Adrenal gland (tissue), 12 donors: Measurements from ENCODE around the gene ZNF581. TPM values are rescaled to one million over a fixed set of nuclear protein-coding genes. Genes with fewer than 3 reads are reported as not detected.

ENCODE experiments used
- DNase-seq, 7 donors: peaks; one replicate each; pipeline ENCODE4 v3.0.0-alpha.2; 2019 to 2020
- H3K27ac ChIP-seq, 5 donors: fragments of 200-600 bp; sonication (generic) in 4 of 5; 1 replicate in 3 of 5; 2 replicates in 2 of 5; pipeline versions ENCODE4 v1.5.1 to v1.8.0; 2016 to 2020; ENCODE audit warnings: mild to moderate bottlenecking in 1 of 5
- H3K27me3 ChIP-seq: fragments of 200-600 bp; 2 replicates; pipeline ENCODE4 v1.8.0; 2021
- H3K36me3 ChIP-seq, 2 donors: fragments of 200-600 bp; replicated peaks in 1 of 2; 1 replicate in 1 of 2; 2 replicates in 1 of 2; pipeline versions ENCODE4 v1.5.1 to v1.8.0; 2018 to 2022
- H3K4me1 ChIP-seq, 2 donors: fragments of 200-600 bp; replicated peaks in 1 of 2; 1 replicate in 1 of 2; 2 replicates in 1 of 2; pipeline versions ENCODE4 v1.5.1 to v1.8.0; 2018 to 2021
- H3K4me3 ChIP-seq, 4 donors: fragments of 200-600 bp; sonication (generic) in 3 of 4; one replicate each; pipeline ENCODE4 v1.5.1; 2016 to 2018
- H3K9me3 ChIP-seq, 3 donors: fragments of 200-600 bp; sonication (generic) in 1 of 3; replicated peaks in 1 of 3; 1 replicate in 2 of 3; 2 replicates in 1 of 3; pipeline versions ENCODE4 v1.5.1 to v1.8.0; 2016 to 2021
- CTCF ChIP-seq, 6 experiments: fragments of 450-650 bp in 4 of 6; fragments of 200-600 bp in 2 of 6; sonication (generic) in 1 of 6; IDR thresholded peaks; 1 replicate in 5 of 6; 2 replicates in 1 of 6; pipeline versions ENCODE4 v1.5.1 to v1.8.0; 2016 to 2021; ENCODE audit warnings: antibody characterized with exemption in 6 of 6, mild to moderate bottlenecking in 2 of 6, moderate library complexity in 1 of 6
- POLR2A ChIP-seq, 2 donors: fragments of 450-650 bp; IDR thresholded peaks; one replicate each; pipeline ENCODE4 v1.6.1; 2017; ENCODE audit warnings: antibody characterized with exemption in 2 of 2, mild to moderate bottlenecking in 2 of 2, moderate library complexity in 1 of 2
- WGBS, 4 donors: extraction: QIAGEN DNeasy Blood & Tissue Kit in 2 of 4; methylation state at CpG; one replicate each; pipeline versions ENCODE4 v1.1.5 to v1.1.7; 2013 to 2017; 5-methylcytosine and 5-hydroxymethylcytosine counted together
- intact Hi-C, 2 donors: fragments of 100-400 bp; cut with DNase I; formaldehyde crosslinking; loops; one replicate each; pipeline versions ENCODE4 v1.14.1 to v1.15.0; 2022 to 2023
- polyA plus RNA-seq, 3 donors: library from polyadenylated mRNA; stranded (reverse); fragments of 200-250 nt in 2 of 3; fragments of 350-450 nt in 1 of 3; fragmentation: Illumina TruSeq in 1 of 3; extraction: RNeasy Lipid Tissue Mini Kit (QIAGEN cat#74804) in 1 of 3; gene quantifications; one replicate each; pipeline ENCODE4 v1.2.3, GENCODE V29; 2013 to 2014
- total RNA-seq, 9 donors: library from RNA; depleted of rRNA in 4 of 9; stranded (reverse); fragments of >200 nt in 4 of 9; fragments of 120-200 nt in 1 of 9; fragmentation: NEBNext Ultra II Directional in 1 of 9; extraction: Animal tissue kit (Norgen Biotek cat#: 25700) in 1 of 9; gene quantifications; one replicate each; pipeline versions ENCODE4 v1.1.0 to v1.2.4, GENCODE V29; 2013 to 2023
- donor health status: healthy with polysubstance abuse.
- donor health status: Bipolar disorder and iron deficiency.
- donor health status: DM: yes; HTN: yes; CAD: no.
- donor health status: DM: no; HTN: no; CAD: no.
- donor health status: DM: no; HTN: no; CAD: no.
- donor health status: DM: yes; HTN: yes; CAD: no.

ZNF581 gene
- total and polyA plus RNA-seq, 12 donors, result 8.7 to 55.7 (median 22.7) TPM

GRCh38 chr19:55614711-55615542, 28.5 kb upstream of the ZNF581 start:
- TF ChIP-seq POLR2A (IDR thresholded peaks at IDR 0.05), result no peak
- TF ChIP-seq CTCF (IDR thresholded peaks at IDR 0.05), result no peak
- Histone ChIP-seq H3K27me3 (no peaks in the 10 kb centered on the region), H3K4me3 (no peak overlapping the region), H3K27ac (no peak overlapping the region), H3K4me1 (peaks cover 10 to 27% of the 10 kb centered on the region in 2 donors), H3K9me3 (no peaks in the 10 kb centered on the region), H3K36me3 (peaks cover 0 to 26% of the 10 kb centered on the region in 2 donors)
- 77 to 92% (median 82%) methylated on average over 35 to 98 of the region's 98 CpGs for WGBS, 4 donors
- intact Hi-C loops, result no loop called here
- DNase-seq, result no peak

- Histone ChIP-seq H3K4me3 (no peak overlapping the region), H3K9me3 (no peaks in the 10 kb centered on the region), H3K4me1 (peaks cover 10 to 27% of the 10 kb centered on the region in 2 donors), H3K27ac (no peak overlapping the region), H3K36me3 (peaks cover 0 to 29% of the 10 kb centered on the region in 2 donors), H3K27me3 (no peaks in the 10 kb centered on the region)
- intact Hi-C loops, result no loop called here
- 95 to 98% (median 97%) methylated on average over 32 to 88 of the region's 88 CpGs for WGBS, 4 donors
- no peak for TF ChIP-seq CTCF (IDR thresholded peaks at IDR 0.05)
- TF ChIP-seq POLR2A (IDR thresholded peaks at IDR 0.05), result no peak
- DNase-seq, result no peak
These were observed 27.7 kb upstream of the ZNF581 start for GRCh38 chr19:55615543-55616394.

- 96 to 100% (median 98%) methylated on average over 2 to 38 of the region's 38 CpGs for WGBS, 4 donors
- no peaks in the 10 kb centered on the region for H3K9me3 ChIP-seq
- DNase-seq, result no peak
- H3K36me3 ChIP-seq, result peaks cover 0 to 34% of the 10 kb centered on the region in 2 donors
- H3K4me1 ChIP-seq, result peaks cover 4 to 20% of the 10 kb centered on the region in 2 donors
- no peaks in the 10 kb centered on the region for H3K27me3 ChIP-seq
- intact Hi-C loops, result no loop called here
- TF ChIP-seq POLR2A (IDR thresholded peaks at IDR 0.05) (no peak), CTCF (IDR thresholded peaks at IDR 0.05) (no peak)
- no peak overlapping the region for H3K27ac ChIP-seq
- no peak overlapping the region for H3K4me3 ChIP-seq
These were observed 27.0 kb upstream of the ZNF581 start for GRCh38 chr19:55616395-55616875.

- 86 to 92% (median 89%) methylated on average over 5 to 8 of the region's 8 CpGs for WGBS, 4 donors
- Histone ChIP-seq H3K4me1 (peaks cover 0 to 11% of the 10 kb centered on the region in 2 donors), H3K36me3 (peaks cover 0 to 38% of the 10 kb centered on the region in 2 donors)
These were observed 26.0 kb upstream of the ZNF581 start for GRCh38 chr19:55617426-55617825.

More at GRCh38 chr19:55617426-55617825, 26.0 kb upstream of the ZNF581 start:
- no peaks in the 10 kb centered on the region for H3K9me3 ChIP-seq
- DNase-seq, result no peak
- no peak overlapping the region for H3K4me3 ChIP-seq
- H3K27me3 ChIP-seq, result no peaks in the 10 kb centered on the region
- H3K27ac ChIP-seq, result no peak overlapping the region
- TF ChIP-seq POLR2A (IDR thresholded peaks at IDR 0.05) (no peak), CTCF (IDR thresholded peaks at IDR 0.05) (no peak)
- intact Hi-C loops, result no loop called here
